GM19468 (cell line): ENCODE results near the gene TDRD9.
A peak's percentile ranks its signal among the peaks of the same experiment; 100 is the strongest.
"Not testable (repeated sequence)": the region's sequence is repeated elsewhere in the genome, so short reads cannot be mapped to it uniquely, and the experiment has no call there.

ENCODE experiments used
- ATAC-seq: cut with Tn5 transposase; IDR thresholded peaks from one replicate; pipeline ENCODE4 v1.9.1; 2021; ENCODE audit warnings: mild to moderate bottlenecking, moderate library complexity, moderate number of reproducible peaks; ENCODE audit not compliant: unreplicated experiment; ENCODE audit errors: extremely low read depth

Gene TDRD9

GRCh38 chr14:103916636-103917262, 11.5 kb upstream of the TDRD9 start:
- no peak for ATAC-seq

- ATAC-seq: peak; percentile 82
Observed at GRCh38 chr14:103920981-103921854, 7.0 kb upstream of the TDRD9 start.

- ATAC-seq: not testable (repeated sequence)
Observed at GRCh38 chr14:103921855-103922200, 6.4 kb upstream of the TDRD9 start.

GRCh38 chr14:103923863-103924262, 4.4 kb upstream of the TDRD9 start:
- ATAC-seq: no peak

GRCh38 chr14:103925316-103925715, 2.9 kb upstream of the TDRD9 start:
- ATAC-seq: no peak

- ATAC-seq: no peak
Observed at GRCh38 chr14:103927566-103927965, 690 bp upstream of the TDRD9 start.

GRCh38 chr14:103930051-103930604, 1.9 kb downstream of the TDRD9 start:
- ATAC-seq: no peak

GRCh38 chr14:103931422-103931821, 3.2 kb downstream of the TDRD9 start:
- ATAC-seq: no peak

- no peak for ATAC-seq
Observed at GRCh38 chr14:103932791-103933490, 4.7 kb downstream of the TDRD9 start.

- no peak for ATAC-seq
Observed at GRCh38 chr14:103935102-103935501, 6.8 kb downstream of the TDRD9 start.

- no peak for ATAC-seq
Observed at GRCh38 chr14:103941462-103941861, 13.2 kb downstream of the TDRD9 start.

- no peak for ATAC-seq
Observed at GRCh38 chr14:103941973-103942736, 13.9 kb downstream of the TDRD9 start, which contains the start of gene RD3L. Gene RD3L (minus strand): TSS chr14:103942529. CDS start chr14:103941695, 834 bp downstream.

- no peak for ATAC-seq
Observed at GRCh38 chr14:103943673-103944072, 15.4 kb downstream of the TDRD9 start.

GRCh38 chr14:103946975-103947374, 18.7 kb downstream of the TDRD9 start:
- ATAC-seq: no peak

GRCh38 chr14:103948442-103948841, 20.2 kb downstream of the TDRD9 start:
- ATAC-seq: no peak

- ATAC-seq: no peak
Observed at GRCh38 chr14:103949131-103949790, 21.0 kb downstream of the TDRD9 start.

- ATAC-seq: no peak
Observed at GRCh38 chr14:103960457-103961055, 32.3 kb downstream of the TDRD9 start.

- no peak for ATAC-seq
Observed at GRCh38 chr14:103961928-103962578, 33.8 kb downstream of the TDRD9 start.

GRCh38 chr14:103966631-103967030, 38.4 kb downstream of the TDRD9 start:
- ATAC-seq: no peak
